ENCODE data around the gene FOXQ1.

GRCh38 chr6:1271071-1271763 lies 40.7 kb upstream of the FOXQ1 start:
- TF ChIP-seq POLR2AphosphoS5 (IDR thresholded peaks at IDR 0.05; ENCODE audit: low read depth, low read length), result no peak
- TF ChIP-seq, protein P1, sequence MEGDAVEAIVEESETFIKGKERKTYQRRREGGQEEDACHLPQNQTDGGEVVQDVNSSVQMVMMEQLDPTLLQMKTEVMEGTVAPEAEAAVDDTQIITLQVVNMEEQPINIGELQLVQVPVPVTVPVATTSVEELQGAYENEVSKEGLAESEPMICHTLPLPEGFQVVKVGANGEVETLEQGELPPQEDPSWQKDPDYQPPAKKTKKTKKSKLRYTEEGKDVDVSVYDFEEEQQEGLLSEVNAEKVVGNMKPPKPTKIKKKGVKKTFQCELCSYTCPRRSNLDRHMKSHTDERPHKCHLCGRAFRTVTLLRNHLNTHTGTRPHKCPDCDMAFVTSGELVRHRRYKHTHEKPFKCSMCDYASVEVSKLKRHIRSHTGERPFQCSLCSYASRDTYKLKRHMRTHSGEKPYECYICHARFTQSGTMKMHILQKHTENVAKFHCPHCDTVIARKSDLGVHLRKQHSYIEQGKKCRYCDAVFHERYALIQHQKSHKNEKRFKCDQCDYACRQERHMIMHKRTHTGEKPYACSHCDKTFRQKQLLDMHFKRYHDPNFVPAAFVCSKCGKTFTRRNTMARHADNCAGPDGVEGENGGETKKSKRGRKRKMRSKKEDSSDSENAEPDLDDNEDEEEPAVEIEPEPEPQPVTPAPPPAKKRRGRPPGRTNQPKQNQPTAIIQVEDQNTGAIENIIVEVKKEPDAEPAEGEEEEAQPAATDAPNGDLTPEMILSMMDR (IDR thresholded peaks at IDR 0.05), result no peak
- TF ChIP-seq TCF7L2 (IDR thresholded peaks at IDR 0.05; ENCODE audit: low read depth, low read length), result no peak
- TF ChIP-seq, protein P2, sequence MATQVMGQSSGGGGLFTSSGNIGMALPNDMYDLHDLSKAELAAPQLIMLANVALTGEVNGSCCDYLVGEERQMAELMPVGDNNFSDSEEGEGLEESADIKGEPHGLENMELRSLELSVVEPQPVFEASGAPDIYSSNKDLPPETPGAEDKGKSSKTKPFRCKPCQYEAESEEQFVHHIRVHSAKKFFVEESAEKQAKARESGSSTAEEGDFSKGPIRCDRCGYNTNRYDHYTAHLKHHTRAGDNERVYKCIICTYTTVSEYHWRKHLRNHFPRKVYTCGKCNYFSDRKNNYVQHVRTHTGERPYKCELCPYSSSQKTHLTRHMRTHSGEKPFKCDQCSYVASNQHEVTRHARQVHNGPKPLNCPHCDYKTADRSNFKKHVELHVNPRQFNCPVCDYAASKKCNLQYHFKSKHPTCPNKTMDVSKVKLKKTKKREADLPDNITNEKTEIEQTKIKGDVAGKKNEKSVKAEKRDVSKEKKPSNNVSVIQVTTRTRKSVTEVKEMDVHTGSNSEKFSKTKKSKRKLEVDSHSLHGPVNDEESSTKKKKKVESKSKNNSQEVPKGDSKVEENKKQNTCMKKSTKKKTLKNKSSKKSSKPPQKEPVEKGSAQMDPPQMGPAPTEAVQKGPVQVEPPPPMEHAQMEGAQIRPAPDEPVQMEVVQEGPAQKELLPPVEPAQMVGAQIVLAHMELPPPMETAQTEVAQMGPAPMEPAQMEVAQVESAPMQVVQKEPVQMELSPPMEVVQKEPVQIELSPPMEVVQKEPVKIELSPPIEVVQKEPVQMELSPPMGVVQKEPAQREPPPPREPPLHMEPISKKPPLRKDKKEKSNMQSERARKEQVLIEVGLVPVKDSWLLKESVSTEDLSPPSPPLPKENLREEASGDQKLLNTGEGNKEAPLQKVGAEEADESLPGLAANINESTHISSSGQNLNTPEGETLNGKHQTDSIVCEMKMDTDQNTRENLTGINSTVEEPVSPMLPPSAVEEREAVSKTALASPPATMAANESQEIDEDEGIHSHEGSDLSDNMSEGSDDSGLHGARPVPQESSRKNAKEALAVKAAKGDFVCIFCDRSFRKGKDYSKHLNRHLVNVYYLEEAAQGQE (IDR thresholded peaks at IDR 0.05; ENCODE audit: insufficient read depth in 1 of 2, low read depth in 2 of 2, low read length in 1 of 2), result no peak
- no peak for TF ChIP-seq SIN3A (IDR thresholded peaks at IDR 0.05; ENCODE audit: borderline replicate concordance, insufficient read depth, low read depth, low read length)

Measured in Panc1 (cell line).